GM23338 (cell line): Measurements from ENCODE around the gene FHAD1. TPM values are rescaled to one million over a fixed set of nuclear protein-coding genes. Genes with fewer than 3 reads are reported as not detected.

Experiments
- ATAC-seq: fragments of 200-7000 bp; cut with Tn5 transposase; 3 replicates; pipeline ENCODE4 v1.9.1; 2020
- DNase-seq: peaks from one replicate; pipeline ENCODE4 v3.0.0-alpha.2; 2015; ENCODE audit warnings: low spot score
- H2AFZ ChIP-seq: fragments of 200-600 bp; sonication (generic); 2 replicates; pipeline ENCODE4 v1.8.0; 2016; ENCODE audit warnings: antibody characterized with exemption, mild to moderate bottlenecking, moderate library complexity
- H3F3A ChIP-seq: fragments of 200-600 bp; sonication (generic); replicated peaks from 2 replicates; pipeline ENCODE4 v1.8.0; 2017; ENCODE audit warnings: antibody characterized with exemption, mixed run types, low read depth
- H3K27ac ChIP-seq: fragments of 200-600 bp; sonication (generic); 2 replicates; pipeline ENCODE4 v1.6.1; 2016; ENCODE audit warnings: low read depth
- H3K27me3 ChIP-seq: fragments of 200-600 bp; sonication (generic); 2 replicates; pipeline ENCODE4 v1.8.0; 2016; ENCODE audit warnings: mild to moderate bottlenecking, mixed run types, moderate library complexity; ENCODE audit not compliant: insufficient read depth
- H3K36me3 ChIP-seq: fragments of 200-600 bp; sonication (generic); 2 replicates; pipeline ENCODE4 v1.8.0; 2016; ENCODE audit warnings: mild to moderate bottlenecking; ENCODE audit not compliant: insufficient read depth
- H3K4me1 ChIP-seq: fragments of 200-600 bp; sonication (generic); 2 replicates; pipeline ENCODE4 v1.8.0; 2016; ENCODE audit warnings: mild to moderate bottlenecking, moderate library complexity; ENCODE audit not compliant: insufficient read depth
- H3K4me2 ChIP-seq: fragments of 200-600 bp; sonication (generic); 2 replicates; pipeline ENCODE4 v1.7.1; 2017; ENCODE audit warnings: mixed run types
- H3K4me3 ChIP-seq: fragments of 200-600 bp; sonication (generic); 2 replicates; pipeline ENCODE4 v1.6.1; 2016; ENCODE audit warnings: mixed run types
- H3K79me2 ChIP-seq: fragments of 200-600 bp; sonication (generic); replicated peaks from 2 replicates; pipeline ENCODE4 v1.8.0; 2017; ENCODE audit warnings: mild to moderate bottlenecking; ENCODE audit not compliant: insufficient read depth
- H3K9me2 ChIP-seq: fragments of 200-600 bp; sonication (generic); 2 replicates; pipeline ENCODE4 v1.8.0; 2017; ENCODE audit not compliant: insufficient read depth
- H4K20me1 ChIP-seq: fragments of 200-600 bp; sonication (generic); replicated peaks from 2 replicates; pipeline ENCODE4 v1.8.0; 2017; ENCODE audit warnings: mild to moderate bottlenecking; ENCODE audit not compliant: insufficient read depth
- H3K27ac Mint-ChIP-seq: 2 replicates; pipeline ENCODE4 v1.8.0; 2020; ENCODE audit warnings: inconsistent platforms, mild to moderate bottlenecking, moderate library complexity, mixed read lengths
- H3K27me3 Mint-ChIP-seq: 3 replicates; pipeline ENCODE4 v1.8.0; 2022; ENCODE audit warnings: low read depth, mild to moderate bottlenecking, moderate library complexity, mixed read lengths, inconsistent platforms; ENCODE audit not compliant: insufficient read depth, poor library complexity
- H3K36me3 Mint-ChIP-seq: 3 replicates; pipeline ENCODE4 v1.8.0; 2021; ENCODE audit warnings: low read depth, mild to moderate bottlenecking, inconsistent platforms, moderate library complexity, mixed read lengths
- H3K4me1 Mint-ChIP-seq: 3 replicates; pipeline ENCODE4 v1.8.0; 2020; ENCODE audit warnings: mild to moderate bottlenecking, inconsistent platforms, mixed read lengths
- H3K4me3 Mint-ChIP-seq: 3 replicates; pipeline ENCODE4 v1.8.0; 2021; ENCODE audit warnings: moderate library complexity, mild to moderate bottlenecking, inconsistent platforms, mixed read lengths
- H3K9me3 Mint-ChIP-seq: 3 replicates; pipeline ENCODE4 v1.8.0; 2020; ENCODE audit warnings: moderate library complexity, mild to moderate bottlenecking, inconsistent platforms, mixed read lengths
- CTCF ChIP-seq, 2 experiments: fragments of 200-600 bp in 1 of 2; sonication (generic) in 1 of 2; conservative IDR thresholded peaks; 2 replicates each; pipeline versions ENCODE4 v1.5.1 to v1.6.1; 2016 to 2017; ENCODE audit warnings: antibody characterized with exemption in 2 of 2, low read depth in 2 of 2, mild to moderate bottlenecking in 2 of 2, moderate library complexity in 1 of 2
- ZNF462 ChIP-seq: fragments of 250-450 bp; sonication (Bioruptor Pico); IDR thresholded peaks from 2 replicates; pipeline ENCODE4 v1.5.0; 2020; ENCODE audit warnings: mild to moderate bottlenecking, moderate library complexity
- polyA plus RNA-seq: library from polyadenylated mRNA; unstranded; fragments of >200 nt; fragmentation: Nextera tagmentation; extraction: Ambion mirVana; gene quantifications from 2 replicates; pipeline ENCODE4 v1.2.1, GENCODE V29; 2016
- total RNA-seq: library from RNA; depleted of rRNA; stranded (reverse); fragments of >200 nt; shearing (Covaris generic); gene quantifications from 2 replicates; pipeline ENCODE4 v1.2.3, GENCODE V29; 2014

Gene FHAD1
- total and polyA plus RNA-seq, 2 experiments from 2014 or later = 1.8 to 3.3 TPM

- H3K27ac ChIP-seq = no peak overlapping the region
- H3K9me2 ChIP-seq = no peaks in the 10 kb centered on the region
- H3K4me3 ChIP-seq = peak overlapping the region; percentile 34; the same call in 1 of the 2 replicates
- no peaks in the 10 kb centered on the region; the same call in 1 of the 2 replicates for H4K20me1 ChIP-seq
- H3F3A ChIP-seq = no peaks in the 10 kb centered on the region
- no peaks in the 10 kb centered on the region for H3K4me1 ChIP-seq
- H3K79me2 ChIP-seq = no peaks in the 10 kb centered on the region
- peak overlapping the region; percentile 48; the same call in 2 of the 3 replicates for H3K4me3 Mint-ChIP-seq
- H3K4me1 Mint-ChIP-seq = no peaks in the 10 kb centered on the region; the same call in 2 of the 3 replicates
- ATAC-seq (peak; percentile 99), DNase-seq (peak; percentile 94)
- no peak overlapping the region for H3K27ac Mint-ChIP-seq
- peaks cover 6% of the 10 kb centered on the region for H3K27me3 Mint-ChIP-seq
- H3K9me3 Mint-ChIP-seq = no peaks in the 10 kb centered on the region
- TF ChIP-seq CTCF (conservative IDR thresholded peaks at IDR 0.05; ENCODE audit: low read depth in 2 of 2) (peak; percentile 75 to 83), ZNF462 (no peak)
- no peaks in the 10 kb centered on the region for H3K36me3 Mint-ChIP-seq
- peak overlapping the region; percentile 66 for H3K4me2 ChIP-seq
- no peaks in the 10 kb centered on the region for H3K36me3 ChIP-seq
- H3K27me3 ChIP-seq = no peaks in the 10 kb centered on the region
- H2AFZ ChIP-seq = peak overlapping the region; percentile 5; the same call in 1 of the 2 replicates
Measured at GRCh38 chr1:15272009-15272781, 25.2 kb downstream of the FHAD1 start.
